ENCODE results near the gene ROR2.

Gene ROR2

GRCh38 chr9:91661451-91661850 lies 288.6 kb downstream of the ROR2 start:
- Histone ChIP-seq H3K27me3 (ENCODE audit: control insufficient read depth, insufficient read depth, low read length) (no peaks in the 10 kb centered on the region), H3K4me3 (ENCODE audit: low read length) (no peak overlapping the region), H3K36me3 (ENCODE audit: control insufficient read depth, insufficient read depth, low read length) (no peaks in the 10 kb centered on the region), H3K27ac (ENCODE audit: low read length) (no peak overlapping the region), H3K9me3 (ENCODE audit: control insufficient read depth, insufficient read depth, low read length) (no peaks in the 10 kb centered on the region), H3K4me1 (ENCODE audit: control insufficient read depth, insufficient read depth, low read length) (no peaks in the 10 kb centered on the region)
- no CpG with 5 or more reads among the region's 3 CpGs for WGBS (ENCODE audit: insufficient coverage, insufficient read length)
- DNase-seq (ENCODE audit: low read depth, low spot score): no peak

DNA sequence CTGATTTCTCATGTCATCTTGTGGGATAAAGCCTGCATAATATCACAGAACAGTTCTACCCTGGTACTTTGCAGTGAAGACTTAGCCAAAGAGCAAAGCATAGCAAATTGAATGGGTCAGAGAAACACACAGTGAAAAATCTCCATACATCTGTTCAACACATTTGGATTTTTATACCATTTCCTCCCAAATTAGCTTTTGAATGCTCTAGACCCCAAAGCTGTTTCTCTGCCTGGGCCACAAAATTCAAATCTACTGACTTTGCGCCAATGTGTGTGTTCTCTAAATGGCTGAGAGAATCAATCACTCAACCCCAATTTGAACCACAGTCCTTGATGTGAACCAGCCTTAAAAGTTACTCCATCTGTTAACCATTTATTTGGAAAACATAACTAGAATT lies 289.5 kb downstream of the ROR2 start:
- H3K9me3 ChIP-seq (ENCODE audit: control insufficient read depth, insufficient read depth, low read length): no peaks in the 10 kb centered on the region
- no peaks in the 10 kb centered on the region for H3K4me1 ChIP-seq (ENCODE audit: control insufficient read depth, insufficient read depth, low read length)
- no peaks in the 10 kb centered on the region for H3K36me3 ChIP-seq (ENCODE audit: control insufficient read depth, insufficient read depth, low read length)
- WGBS (ENCODE audit: insufficient coverage, insufficient read length): no CpG with 5 or more reads among the region's 1 CpG
- no peak overlapping the region for H3K4me3 ChIP-seq (ENCODE audit: low read length)
- DNase-seq (ENCODE audit: low read depth, low spot score): no peak
- H3K27me3 ChIP-seq (ENCODE audit: control insufficient read depth, insufficient read depth, low read length): no peaks in the 10 kb centered on the region
- no peak overlapping the region for H3K27ac ChIP-seq (ENCODE audit: low read length)

- WGBS (ENCODE audit: insufficient coverage, insufficient read length): no CpG with 5 or more reads among the region's 6 CpGs
- no peak overlapping the region for H3K4me3 ChIP-seq (ENCODE audit: low read length)
- H3K36me3 ChIP-seq (ENCODE audit: control insufficient read depth, insufficient read depth, low read length): no peaks in the 10 kb centered on the region
- no peak overlapping the region for H3K27ac ChIP-seq (ENCODE audit: low read length)
- H3K4me1 ChIP-seq (ENCODE audit: control insufficient read depth, insufficient read depth, low read length): no peaks in the 10 kb centered on the region
- H3K27me3 ChIP-seq (ENCODE audit: control insufficient read depth, insufficient read depth, low read length): no peaks in the 10 kb centered on the region
- DNase-seq (ENCODE audit: low read depth, low spot score): peak; percentile 9
- H3K9me3 ChIP-seq (ENCODE audit: control insufficient read depth, insufficient read depth, low read length): no peaks in the 10 kb centered on the region
Measured at GRCh38 chr9:91659529-91660495, 290.2 kb downstream of the ROR2 start.

GRCh38 chr9:91658513-91659105 lies 291.4 kb downstream of the ROR2 start:
- no peak overlapping the region for H3K27ac ChIP-seq (ENCODE audit: low read length)
- no peaks in the 10 kb centered on the region for H3K9me3 ChIP-seq (ENCODE audit: control insufficient read depth, insufficient read depth, low read length)
- no peak for DNase-seq (ENCODE audit: low read depth, low spot score)
- no peaks in the 10 kb centered on the region for H3K27me3 ChIP-seq (ENCODE audit: control insufficient read depth, insufficient read depth, low read length)
- H3K4me3 ChIP-seq (ENCODE audit: low read length): no peak overlapping the region
- H3K36me3 ChIP-seq (ENCODE audit: control insufficient read depth, insufficient read depth, low read length): no peaks in the 10 kb centered on the region
- no CpG with 5 or more reads among the region's 9 CpGs for WGBS (ENCODE audit: insufficient coverage, insufficient read length)
- H3K4me1 ChIP-seq (ENCODE audit: control insufficient read depth, insufficient read depth, low read length): no peaks in the 10 kb centered on the region

DNA sequence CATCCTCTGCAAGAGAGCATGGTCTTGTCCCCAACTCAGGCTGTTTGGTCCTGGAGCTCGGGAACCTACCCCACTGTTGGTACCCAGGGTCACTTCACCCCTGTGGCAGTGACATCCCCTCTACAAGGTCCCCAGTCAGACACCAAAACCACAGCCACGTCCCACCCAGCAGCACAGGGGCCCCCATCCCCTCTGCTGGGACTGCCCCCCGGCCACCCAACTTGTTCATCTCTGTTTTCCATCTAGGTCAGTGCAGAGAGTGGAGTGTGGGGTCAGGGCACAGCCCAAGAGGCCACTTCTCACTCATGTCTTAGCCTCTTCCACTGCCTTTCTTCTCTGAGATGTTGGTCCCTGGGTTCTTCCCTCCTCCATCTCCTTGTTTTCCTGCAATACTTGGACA lies 292.5 kb downstream of the ROR2 start:
- Histone ChIP-seq H3K27ac (ENCODE audit: low read length) (no peak overlapping the region), H3K4me1 (ENCODE audit: control insufficient read depth, insufficient read depth, low read length) (no peaks in the 10 kb centered on the region), H3K9me3 (ENCODE audit: control insufficient read depth, insufficient read depth, low read length) (no peaks in the 10 kb centered on the region), H3K36me3 (ENCODE audit: control insufficient read depth, insufficient read depth, low read length) (no peaks in the 10 kb centered on the region), H3K27me3 (ENCODE audit: control insufficient read depth, insufficient read depth, low read length) (no peaks in the 10 kb centered on the region), H3K4me3 (ENCODE audit: low read length) (no peak overlapping the region)
- no CpG with 5 or more reads among the region's 3 CpGs for WGBS (ENCODE audit: insufficient coverage, insufficient read length)
- DNase-seq (ENCODE audit: low read depth, low spot score): no peak

DNA sequence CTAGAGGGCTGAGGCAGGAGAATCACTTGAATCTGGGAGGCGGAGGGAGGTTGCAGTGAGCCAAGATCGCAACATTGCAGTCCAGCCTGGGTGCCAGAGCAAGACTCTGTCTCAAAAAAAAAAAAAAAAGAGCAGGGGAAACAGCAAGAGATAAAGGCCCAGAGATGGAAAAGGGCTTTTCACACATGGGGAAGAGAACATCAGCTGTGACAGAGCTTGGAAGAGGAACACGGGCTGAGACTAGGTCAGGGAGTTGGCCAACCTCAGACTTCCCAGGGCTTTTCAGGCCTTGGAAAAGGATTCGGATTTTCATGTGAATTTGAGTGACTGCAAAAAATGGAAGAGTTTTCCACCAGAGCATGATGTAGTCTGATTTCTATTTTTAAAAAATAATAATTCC lies 294.4 kb downstream of the ROR2 start:
- Histone ChIP-seq H3K36me3 (ENCODE audit: control insufficient read depth, insufficient read depth, low read length) (no peaks in the 10 kb centered on the region), H3K27me3 (ENCODE audit: control insufficient read depth, insufficient read depth, low read length) (no peaks in the 10 kb centered on the region), H3K9me3 (ENCODE audit: control insufficient read depth, insufficient read depth, low read length) (no peaks in the 10 kb centered on the region), H3K4me3 (ENCODE audit: low read length) (no peak overlapping the region), H3K27ac (ENCODE audit: low read length) (no peak overlapping the region), H3K4me1 (ENCODE audit: control insufficient read depth, insufficient read depth, low read length) (no peaks in the 10 kb centered on the region)
- no peak for DNase-seq (ENCODE audit: low read depth, low spot score)
- no CpG with 5 or more reads among the region's 4 CpGs for WGBS (ENCODE audit: insufficient coverage, insufficient read length)

DNA sequence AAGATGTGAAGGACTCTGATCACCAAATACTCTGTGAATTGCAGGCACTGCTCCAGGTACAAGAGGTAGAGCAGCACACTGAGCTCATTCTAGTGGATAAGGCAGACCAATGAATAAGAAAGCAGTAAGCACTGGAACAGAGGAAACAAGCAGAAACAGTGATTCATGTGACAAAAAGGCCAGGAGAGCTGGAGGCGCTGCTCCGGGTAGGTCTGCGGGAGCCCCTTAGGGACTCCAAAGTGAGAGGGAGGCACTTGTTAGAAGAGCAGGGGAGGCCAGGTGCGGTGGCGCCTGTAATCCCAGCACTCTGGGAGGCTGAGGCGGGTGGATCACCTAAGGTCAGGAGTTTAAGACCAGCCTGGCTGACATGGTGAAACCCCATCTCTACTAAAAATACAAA lies 294.8 kb downstream of the ROR2 start:
- no CpG with 5 or more reads among the region's 6 CpGs for WGBS (ENCODE audit: insufficient coverage, insufficient read length)
- H3K4me3 ChIP-seq (ENCODE audit: low read length): no peak overlapping the region
- no peaks in the 10 kb centered on the region for H3K27me3 ChIP-seq (ENCODE audit: control insufficient read depth, insufficient read depth, low read length)
- no peaks in the 10 kb centered on the region for H3K9me3 ChIP-seq (ENCODE audit: control insufficient read depth, insufficient read depth, low read length)
- DNase-seq (ENCODE audit: low read depth, low spot score): no peak
- H3K27ac ChIP-seq (ENCODE audit: low read length): no peak overlapping the region
- no peaks in the 10 kb centered on the region for H3K4me1 ChIP-seq (ENCODE audit: control insufficient read depth, insufficient read depth, low read length)
- H3K36me3 ChIP-seq (ENCODE audit: control insufficient read depth, insufficient read depth, low read length): no peaks in the 10 kb centered on the region

GRCh38 chr9:91654527-91654926 lies 295.5 kb downstream of the ROR2 start:
- Histone ChIP-seq H3K27ac (ENCODE audit: low read length) (no peak overlapping the region), H3K4me3 (ENCODE audit: low read length) (no peak overlapping the region), H3K27me3 (ENCODE audit: control insufficient read depth, insufficient read depth, low read length) (no peaks in the 10 kb centered on the region), H3K36me3 (ENCODE audit: control insufficient read depth, insufficient read depth, low read length) (no peaks in the 10 kb centered on the region), H3K4me1 (ENCODE audit: control insufficient read depth, insufficient read depth, low read length) (no peaks in the 10 kb centered on the region), H3K9me3 (ENCODE audit: control insufficient read depth, insufficient read depth, low read length) (no peaks in the 10 kb centered on the region)
- no peak for DNase-seq (ENCODE audit: low read depth, low spot score)
- no CpG with 5 or more reads among the region's 1 CpG for WGBS (ENCODE audit: insufficient coverage, insufficient read length)

DNA sequence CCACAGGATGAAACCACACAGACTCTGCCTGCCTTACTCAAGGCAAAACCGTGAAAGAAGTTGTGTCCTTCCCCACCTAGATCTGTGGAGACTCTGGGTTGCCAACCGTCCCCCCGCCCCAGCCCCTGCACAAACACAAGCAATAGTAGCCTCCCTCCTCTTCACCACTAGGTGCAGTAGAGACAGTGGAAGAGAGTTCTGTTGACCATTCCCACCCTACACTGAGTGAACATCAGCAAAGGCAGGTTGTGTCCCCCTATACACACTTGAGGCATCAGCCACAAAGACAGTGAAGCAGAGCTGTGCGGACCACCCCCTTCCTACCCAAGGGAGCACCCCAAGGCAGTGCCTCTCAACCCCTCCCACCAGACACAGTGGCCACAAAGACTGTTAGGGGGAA lies 302.7 kb downstream of the ROR2 start:
- Histone ChIP-seq H3K4me1 (ENCODE audit: control insufficient read depth, insufficient read depth, low read length) (no peaks in the 10 kb centered on the region), H3K27ac (ENCODE audit: low read length) (no peak overlapping the region), H3K4me3 (ENCODE audit: low read length) (no peak overlapping the region), H3K27me3 (ENCODE audit: control insufficient read depth, insufficient read depth, low read length) (no peaks in the 10 kb centered on the region), H3K9me3 (ENCODE audit: control insufficient read depth, insufficient read depth, low read length) (no peaks in the 10 kb centered on the region), H3K36me3 (ENCODE audit: control insufficient read depth, insufficient read depth, low read length) (no peaks in the 10 kb centered on the region)
- WGBS (ENCODE audit: insufficient coverage, insufficient read length): no CpG with 5 or more reads among the region's 4 CpGs
- no peak for DNase-seq (ENCODE audit: low read depth, low spot score)

GRCh38 chr9:91646702-91647101 lies 303.3 kb downstream of the ROR2 start:
- Histone ChIP-seq H3K4me3 (ENCODE audit: low read length) (no peak overlapping the region), H3K27me3 (ENCODE audit: control insufficient read depth, insufficient read depth, low read length) (no peaks in the 10 kb centered on the region), H3K9me3 (ENCODE audit: control insufficient read depth, insufficient read depth, low read length) (no peaks in the 10 kb centered on the region), H3K4me1 (ENCODE audit: control insufficient read depth, insufficient read depth, low read length) (no peaks in the 10 kb centered on the region), H3K36me3 (ENCODE audit: control insufficient read depth, insufficient read depth, low read length) (no peaks in the 10 kb centered on the region), H3K27ac (ENCODE audit: low read length) (no peak overlapping the region)
- no peak for DNase-seq (ENCODE audit: low read depth, low spot score)
- WGBS (ENCODE audit: insufficient coverage, insufficient read length): no CpG with 5 or more reads among the region's 1 CpG

All from iPS DF 6.9 (cell line).